T-cell (primary cell): Measurements from ENCODE around the gene CCDC185. TPM values are rescaled to one million over a fixed set of nuclear protein-coding genes. Genes with fewer than 3 reads are reported as not detected.

ENCODE experiments used
- ATAC-seq, 4 experiments: fragments of 200-7000 bp in 3 of 4; fragments of 150-1000 bp in 1 of 4; cut with Tn5 transposase; replicated peaks in 1 of 4; 1 replicate in 3 of 4; 2 replicates in 1 of 4; pipeline ENCODE4 v1.10.0; 2021; ENCODE audit warnings: moderate library complexity in 3 of 4, mild to moderate bottlenecking in 2 of 4, moderate number of reproducible peaks in 1 of 4
- CTCF ChIA-PET, 2 donors: fragments of 300-600 bp; sonication (Branson Sonifier 250); formaldehyde crosslinking; loops; one replicate each; lab custom pipeline; 2022; ENCODE audit warnings: antibody characterized with exemption in 2 of 2; lab: Charles Lee
- POLR2A ChIA-PET, 2 donors: fragments of 300-600 bp; sonication (Branson Sonifier 250); formaldehyde crosslinking; loops; one replicate each; lab custom pipeline; 2022; ENCODE audit warnings: antibody characterized with exemption in 2 of 2; lab: Charles Lee
- DNase-seq, 35 experiments: peaks; one replicate each; pipeline versions ENCODE4 v3.0.0 to v3.0.0-alpha.2; 2013 to 2023
- H3K27ac ChIP-seq: one replicate; pipeline ENCODE4 v1.5.1; 2013; ENCODE audit warnings: low read length
- H3K27me3 ChIP-seq, 2 experiments: replicated peaks in 1 of 2; 1 replicate in 1 of 2; 2 replicates in 1 of 2; pipeline versions ENCODE4 v1.6.1 to v1.7.0; 2013; ENCODE audit warnings: low read length in 1 of 2, mixed read lengths in 1 of 2; ENCODE audit not compliant: control insufficient read depth in 2 of 2, insufficient read depth in 2 of 2; ENCODE audit errors: extremely low read depth in 1 of 2
- H3K36me3 ChIP-seq, 2 donors: 1 replicate in 1 of 2; 2 replicates in 1 of 2; pipeline versions ENCODE4 v1.6.1 to v1.7.0; 2013; ENCODE audit warnings: low read length in 1 of 2; ENCODE audit not compliant: control insufficient read depth in 2 of 2, insufficient read depth in 1 of 2; ENCODE audit errors: extremely low read depth in 1 of 2
- H3K4me1 ChIP-seq, 2 experiments: 1 replicate in 1 of 2; 2 replicates in 1 of 2; pipeline versions ENCODE4 v1.6.1 to v1.7.0; 2013; ENCODE audit warnings: low read length in 2 of 2, mixed read lengths in 1 of 2; ENCODE audit not compliant: insufficient read depth in 2 of 2, control insufficient read depth in 1 of 2; ENCODE audit errors: extremely low read depth in 1 of 2
- H3K4me3 ChIP-seq, 2 donors: 1 replicate in 1 of 2; 2 replicates in 1 of 2; pipeline versions ENCODE4 v1.5.1 to v1.7.0; 2013; ENCODE audit warnings: mild to moderate bottlenecking in 2 of 2, low read length in 1 of 2, moderate library complexity in 1 of 2; ENCODE audit not compliant: control insufficient read depth in 1 of 2; ENCODE audit errors: extremely low read depth in 1 of 2
- H3K9me3 ChIP-seq: 2 replicates; pipeline ENCODE4 v1.7.0; 2013
- H3K27ac Mint-ChIP-seq, 2 donors: one replicate each; pipeline ENCODE4 v1.8.0; 2020 to 2021; ENCODE audit warnings: mild to moderate bottlenecking in 2 of 2, mixed read lengths in 2 of 2
- H3K27me3 Mint-ChIP-seq, 2 donors: one replicate each; pipeline ENCODE4 v1.8.0; 2021 to 2022; ENCODE audit warnings: mixed read lengths in 2 of 2
- H3K36me3 Mint-ChIP-seq: one replicate; pipeline ENCODE4 v1.8.0; 2021; ENCODE audit warnings: mixed read lengths
- H3K4me1 Mint-ChIP-seq, 3 donors: one replicate each; pipeline ENCODE4 v1.8.0; 2020 to 2022; ENCODE audit warnings: mixed read lengths in 3 of 3, mild to moderate bottlenecking in 1 of 3
- H3K4me3 Mint-ChIP-seq, 3 donors: one replicate each; pipeline ENCODE4 v1.8.0; 2020 to 2022; ENCODE audit warnings: mild to moderate bottlenecking in 3 of 3, mixed read lengths in 3 of 3, moderate library complexity in 3 of 3
- H3K9me3 Mint-ChIP-seq, 3 donors: one replicate each; pipeline ENCODE4 v1.8.0; 2020 to 2022; ENCODE audit warnings: mixed read lengths in 3 of 3
- WGBS: methylation state at CpG from one replicate; pipeline ENCODE4 v1.1.5; 2013; ENCODE audit warnings: missing lambda C conversion rate; ENCODE audit not compliant: insufficient coverage; 5-methylcytosine and 5-hydroxymethylcytosine counted together
- total RNA-seq, 35 experiments: library from RNA in 6 of 35; stranded (reverse) in 6 of 35; fragments of 120-200 nt in 1 of 35; gene quantifications; one replicate each; pipeline versions ENCODE4 v1.2.1 to v1.2.4 and lab custom pipeline; 2013 to 2026

Gene CCDC185
- total RNA-seq, 5 donors from 2014 or later (not counting 1 experiment from before 2014, with no cell fraction given): not detected

DNA sequence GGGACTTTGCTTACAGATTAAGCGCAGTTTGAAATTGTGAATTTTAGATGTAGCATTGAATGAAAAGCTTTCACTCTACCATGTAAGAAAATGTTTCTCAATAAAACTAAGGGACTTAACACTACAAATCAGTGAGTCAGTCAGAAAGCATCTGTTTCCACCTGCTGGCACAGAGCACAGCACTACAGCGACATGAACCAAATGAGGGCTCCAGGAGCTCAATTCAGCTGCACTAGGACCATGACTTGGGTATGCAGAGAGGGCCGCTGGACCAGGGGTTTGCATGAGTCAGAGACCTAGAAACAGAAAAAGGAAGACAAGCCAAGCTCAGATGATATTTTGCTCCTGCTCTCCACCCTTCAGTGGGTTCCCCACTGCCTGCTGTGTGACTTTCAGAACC, 34.4 kb upstream of the CCDC185 start:
- peaks cover 14 to 24% (median 15%) of the 10 kb centered on the region in 3 donors for H3K4me1 Mint-ChIP-seq
- DNase-seq (peak in 1 of 35 experiments; percentile 22), ATAC-seq (peak in 2 of 4 experiments; percentile 40 to 47)
- ChIA-PET POLR2A (interaction anchor here in 1 of 2 donors (0.5 to 0.6 kb wide), 2 partner anchors 25 to 123 kb away, joined by 3 to 4 read pairs; no protein-coding TSS in a partner anchor), CTCF (interaction anchor here (0.5 to 1.5 kb wide), 4 partner anchors 223 to 1099 kb away, joined by 3 to 9 read pairs (median 6); no protein-coding TSS in a partner anchor)
- no peaks in the 10 kb centered on the region for H3K36me3 Mint-ChIP-seq
- peaks cover 13 to 17% of the 10 kb centered on the region in 2 experiments for H3K4me1 ChIP-seq
- peaks cover 0 to 8% of the 10 kb centered on the region in 2 donors for H3K27me3 Mint-ChIP-seq
- H3K27me3 ChIP-seq: peaks cover 0 to 12% of the 10 kb centered on the region in 2 experiments
- no peaks in the 10 kb centered on the region for H3K36me3 ChIP-seq
- no peak overlapping the region for H3K4me3 ChIP-seq
- 68% methylated on average over 2 of the region's 3 CpGs for WGBS
- no peaks in the 10 kb centered on the region for H3K9me3 ChIP-seq
- H3K27ac Mint-ChIP-seq: no peak overlapping the region
- no peaks in the 10 kb centered on the region for H3K9me3 Mint-ChIP-seq
- H3K4me3 Mint-ChIP-seq: no peak overlapping the region
- no peak overlapping the region for H3K27ac ChIP-seq

- DNase-seq (peak in 16 of 35 experiments; percentile 2 to 35 (median 12)), ATAC-seq (peak; percentile 20 to 37 (median 23))
- Mint-ChIP-seq H3K27ac (peak overlapping the region in 1 of 2 donors; percentile 49), H3K27me3 (peaks cover 0 to 4% of the 10 kb centered on the region in 2 donors), H3K9me3 (no peaks in the 10 kb centered on the region), H3K4me3 (peak overlapping the region; percentile 85 to 91 (median 90)), H3K36me3 (no peaks in the 10 kb centered on the region), H3K4me1 (peaks cover 14 to 29% (median 21%) of the 10 kb centered on the region in 3 donors)
- H3K27me3 ChIP-seq: peaks cover 0 to 20% of the 10 kb centered on the region in 2 experiments
- H3K36me3 ChIP-seq: no peaks in the 10 kb centered on the region
- ChIA-PET CTCF (interaction anchor here in 1 of 2 donors (0.8 to 1.8 kb wide), 5 partner anchors 15 to 230 kb away, joined by 3 to 14 read pairs (median 4); no protein-coding TSS in a partner anchor), POLR2A (interaction anchor here (0.5 to 1.1 kb wide), 3 partner anchors 39 to 430 kb away, joined by 3 read pairs; no protein-coding TSS in a partner anchor)
- no peak overlapping the region for H3K27ac ChIP-seq
- peak overlapping the region; percentile 70 to 80 for H3K4me3 ChIP-seq
- peaks cover 13 to 24% of the 10 kb centered on the region in 2 experiments for H3K4me1 ChIP-seq
- 6% methylated on average over 29 of the region's 44 CpGs for WGBS
- no peaks in the 10 kb centered on the region for H3K9me3 ChIP-seq
These were observed 30.0 kb upstream of the CCDC185 start for GRCh38 chr1:223363057-223363855.

GRCh38 chr1:223363856-223364684, 29.1 kb upstream of the CCDC185 start, which contains the start of gene SUSD4:
Gene SUSD4 (minus strand): TSS chr1:223364176. CDS start chr1:223363425, 751 bp downstream.
- no peak within 1 kb of the TSS for H3K27ac ChIP-seq
- ChIA-PET POLR2A (interaction anchor here (0.5 to 1.1 kb wide), 4 partner anchors 12 to 430 kb away, joined by 3 to 7 read pairs (median 3); no protein-coding TSS in a partner anchor), CTCF (interaction anchor here (0.6 to 1.8 kb wide), 7 partner anchors 15 to 231 kb away, joined by 3 to 14 read pairs (median 4); no protein-coding TSS in a partner anchor)
- Mint-ChIP-seq H3K36me3 (no peaks in the 10 kb centered on the region), H3K27me3 (peaks cover 0 to 4% of the 10 kb centered on the region in 2 donors), H3K27ac (peak within 1 kb of the TSS; percentile 34 to 69), H3K4me3 (peak within 1 kb of the TSS; percentile 85 to 91 (median 90)), H3K9me3 (no peaks in the 10 kb centered on the region), H3K4me1 (peaks cover 14 to 29% (median 21%) of the 10 kb centered on the region in 3 donors)
- ATAC-seq (peak; percentile 86 to 91 (median 86)), DNase-seq (peak; percentile 44 to 86 (median 69))
- H3K36me3 ChIP-seq: no peaks in the 10 kb centered on the region
- under 1% methylated on average over 95 of the region's 111 CpGs for WGBS
- H3K9me3 ChIP-seq: no peaks in the 10 kb centered on the region
- peak within 1 kb of the TSS; percentile 70 to 80 for H3K4me3 ChIP-seq
- peaks cover 13 to 24% of the 10 kb centered on the region in 2 experiments for H3K4me1 ChIP-seq
- peaks cover 0 to 20% of the 10 kb centered on the region in 2 experiments for H3K27me3 ChIP-seq

DNA sequence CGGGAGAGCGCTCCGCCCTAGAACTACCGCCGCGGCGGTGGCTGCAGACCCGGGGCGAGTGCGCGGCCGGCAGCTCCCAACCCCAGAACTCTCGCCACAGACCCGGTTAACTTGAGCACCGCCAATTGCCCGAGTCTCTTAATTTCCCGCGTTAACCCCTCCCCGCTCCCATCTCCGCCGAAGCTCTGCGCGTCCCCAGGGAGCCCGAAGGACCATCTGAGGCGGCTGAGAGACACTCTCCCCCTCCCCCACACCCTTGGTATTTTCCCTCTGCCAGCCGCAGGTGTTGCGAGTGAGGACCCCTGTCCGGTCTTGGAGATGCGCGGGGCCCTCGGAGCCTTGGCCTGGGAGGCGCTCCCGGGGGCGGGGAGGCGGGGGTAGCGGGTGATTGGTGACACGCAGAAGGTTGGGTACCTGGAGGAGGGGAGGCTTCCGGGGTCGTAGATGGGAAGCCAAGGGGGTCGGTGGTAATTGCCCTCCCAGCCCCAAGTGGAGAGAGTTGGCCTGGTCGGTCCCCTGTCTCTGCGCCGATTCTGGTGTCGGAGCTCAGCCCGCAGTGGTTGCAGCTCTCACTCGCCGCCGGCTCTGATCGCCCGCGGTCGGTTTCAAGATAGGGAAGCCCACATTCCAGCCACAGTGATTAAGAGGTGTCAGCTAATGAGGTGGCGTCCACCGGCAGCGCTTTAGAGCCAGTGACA, 28.4 kb upstream of the CCDC185 start:
- Mint-ChIP-seq H3K4me3 (peak overlapping the region; percentile 73 to 78 (median 76)), H3K27me3 (peaks cover 0 to 4% of the 10 kb centered on the region in 2 donors), H3K4me1 (peaks cover 14 to 29% (median 21%) of the 10 kb centered on the region in 3 donors), H3K9me3 (no peaks in the 10 kb centered on the region), H3K27ac (peak overlapping the region in 1 of 2 donors; percentile 34), H3K36me3 (no peaks in the 10 kb centered on the region)
- ChIA-PET CTCF (interaction anchor here (0.6 to 1.8 kb wide), 5 partner anchors 64 to 237 kb away, joined by 3 to 14 read pairs (median 3); no protein-coding TSS in a partner anchor), POLR2A (no interaction called here)
- H3K27ac ChIP-seq: no peak overlapping the region
- H3K36me3 ChIP-seq: no peaks in the 10 kb centered on the region
- peak overlapping the region; percentile 50 to 64 for H3K4me3 ChIP-seq
- H3K27me3 ChIP-seq: peaks cover 0 to 20% of the 10 kb centered on the region in 2 experiments
- WGBS: 4% methylated on average over 46 of the region's 55 CpGs
- peaks cover 13 to 24% of the 10 kb centered on the region in 2 experiments for H3K4me1 ChIP-seq
- peak in 9 of 35 experiments; percentile 8 to 29 (median 13) for DNase-seq
- no peaks in the 10 kb centered on the region for H3K9me3 ChIP-seq
- ATAC-seq: no peak

GRCh38 chr1:223374064-223374610, 19.1 kb upstream of the CCDC185 start:
- Histone ChIP-seq H3K4me1 (no peaks in the 10 kb centered on the region), H3K27ac (no peak overlapping the region), H3K36me3 (no peaks in the 10 kb centered on the region), H3K9me3 (no peaks in the 10 kb centered on the region), H3K4me3 (no peak overlapping the region), H3K27me3 (peaks cover 0 to 12% of the 10 kb centered on the region in 2 experiments)
- Mint-ChIP-seq H3K9me3 (peaks cover 5 to 14% (median 11%) of the 10 kb centered on the region in 3 donors), H3K4me3 (no peak overlapping the region), H3K36me3 (no peaks in the 10 kb centered on the region), H3K27me3 (peaks cover 4 to 26% of the 10 kb centered on the region in 2 donors), H3K27ac (no peak overlapping the region), H3K4me1 (peaks cover 0 to 3% (median 0%) of the 10 kb centered on the region in 3 donors)
- ChIA-PET CTCF (no interaction called here), POLR2A (interaction anchor here in 1 of 2 donors (0.7 kb wide), 1 partner anchor 13 kb away, joined by 3 read pairs; no protein-coding TSS in a partner anchor)
- no peak for DNase-seq
- no peak for ATAC-seq
- WGBS: 83% methylated on average over 1 of the region's 4 CpGs
